Measurements from ENCODE around the gene ACVR1.

ACVR1 gene

GRCh38 chr2:157792335-157793052 lies 83.6 kb downstream of the ACVR1 start:
- DNase-seq (ENCODE audit: low spot score) = no peak

GRCh38 chr2:157790780-157791179 lies 85.3 kb downstream of the ACVR1 start:
- no peak for DNase-seq (ENCODE audit: low spot score)

GRCh38 chr2:157789933-157790511 lies 86.1 kb downstream of the ACVR1 start:
- DNase-seq (ENCODE audit: low spot score) = no peak

GRCh38 chr2:157789256-157789655 lies 86.9 kb downstream of the ACVR1 start:
- no peak for DNase-seq (ENCODE audit: low spot score)

GRCh38 chr2:157788201-157788600 lies 87.9 kb downstream of the ACVR1 start:
- no peak for DNase-seq (ENCODE audit: low spot score)

- no peak for DNase-seq (ENCODE audit: low spot score)
Measured at GRCh38 chr2:157787364-157787938, 88.7 kb downstream of the ACVR1 start.

- DNase-seq (ENCODE audit: low spot score) = no peak
Measured at GRCh38 chr2:157786663-157787363, 89.3 kb downstream of the ACVR1 start.

GRCh38 chr2:157785866-157786662 lies 90.1 kb downstream of the ACVR1 start:
- DNase-seq (ENCODE audit: low spot score) = no peak

GRCh38 chr2:157785200-157785599 lies 90.9 kb downstream of the ACVR1 start:
- DNase-seq (ENCODE audit: low spot score) = no peak

- no peak for DNase-seq (ENCODE audit: low spot score)
Measured at GRCh38 chr2:157784823-157785175, 91.3 kb downstream of the ACVR1 start.

- DNase-seq (ENCODE audit: low spot score) = no peak
Measured at GRCh38 chr2:157784169-157784822, 91.8 kb downstream of the ACVR1 start.

GRCh38 chr2:157783245-157783644 lies 92.9 kb downstream of the ACVR1 start:
- DNase-seq (ENCODE audit: low spot score) = no peak

GRCh38 chr2:157782057-157782845 lies 93.9 kb downstream of the ACVR1 start:
- no peak for DNase-seq (ENCODE audit: low spot score)

GRCh38 chr2:157780211-157780610 lies 95.9 kb downstream of the ACVR1 start:
- no peak for DNase-seq (ENCODE audit: low spot score)

GRCh38 chr2:157779794-157780193 lies 96.3 kb downstream of the ACVR1 start:
- DNase-seq (ENCODE audit: low spot score) = no peak

GRCh38 chr2:157777427-157777826 lies 98.7 kb downstream of the ACVR1 start:
- no peak for DNase-seq (ENCODE audit: low spot score)

- no peak for DNase-seq (ENCODE audit: low spot score)
Measured at GRCh38 chr2:157771234-157771633, 104.9 kb downstream of the ACVR1 start.

GRCh38 chr2:157769856-157770255 lies 106.3 kb downstream of the ACVR1 start:
- DNase-seq (ENCODE audit: low spot score) = no peak

GRCh38 chr2:157764386-157764785 lies 111.7 kb downstream of the ACVR1 start:
- DNase-seq (ENCODE audit: low spot score) = no peak

- DNase-seq (ENCODE audit: low spot score) = no peak
Measured at GRCh38 chr2:157761520-157761919, 114.6 kb downstream of the ACVR1 start.

- no peak for DNase-seq (ENCODE audit: low spot score)
Measured at GRCh38 chr2:157760949-157761348, 115.2 kb downstream of the ACVR1 start.
